IPS-18a (cell line): ENCODE results near the gene DSCAML1.

Source experiments
- H3K27ac ChIP-seq: one replicate; pipeline ENCODE4 v1.5.1; 2013; ENCODE audit warnings: low read length
- H3K27me3 ChIP-seq: one replicate; pipeline ENCODE4 v1.6.1; 2013; ENCODE audit warnings: mild to moderate bottlenecking, low read length; ENCODE audit not compliant: control insufficient read depth, insufficient read depth
- H3K36me3 ChIP-seq: one replicate; pipeline ENCODE4 v1.6.1; 2013; ENCODE audit warnings: low read depth, low read length; ENCODE audit not compliant: control insufficient read depth
- H3K4me1 ChIP-seq: one replicate; pipeline ENCODE4 v1.6.1; 2013; ENCODE audit warnings: low read depth, low read length; ENCODE audit not compliant: control insufficient read depth
- H3K4me3 ChIP-seq: one replicate; pipeline ENCODE4 v1.5.1; 2013; ENCODE audit warnings: low read length
- H3K9ac ChIP-seq: one replicate; pipeline ENCODE4 v1.6.1; 2013; ENCODE audit warnings: mild to moderate bottlenecking, low read length, moderate library complexity
- H3K9me3 ChIP-seq: one replicate; pipeline ENCODE4 v1.6.1; 2013; ENCODE audit warnings: low read depth, low read length; ENCODE audit not compliant: control insufficient read depth

Gene DSCAML1

GRCh38 chr11:117428856-117429229 lies 368.2 kb downstream of the DSCAML1 start:
- Histone ChIP-seq H3K4me3 (no peak overlapping the region), H3K9ac (no peak overlapping the region), H3K4me1 (peaks cover 9% of the 10 kb centered on the region), H3K9me3 (no peaks in the 10 kb centered on the region), H3K27ac (no peak overlapping the region), H3K27me3 (peaks cover 4% of the 10 kb centered on the region), H3K36me3 (no peaks in the 10 kb centered on the region)

GRCh38 chr11:117428186-117428855 lies 368.7 kb downstream of the DSCAML1 start:
- H3K27me3 ChIP-seq: peaks cover 4% of the 10 kb centered on the region
- no peak overlapping the region for H3K4me3 ChIP-seq
- H3K36me3 ChIP-seq: no peaks in the 10 kb centered on the region

GRCh38 chr11:117427356-117427874 lies 369.6 kb downstream of the DSCAML1 start:
- Histone ChIP-seq H3K27me3 (peaks cover 4% of the 10 kb centered on the region), H3K9ac (no peak overlapping the region), H3K4me1 (peaks cover 9% of the 10 kb centered on the region), H3K36me3 (no peaks in the 10 kb centered on the region), H3K4me3 (no peak overlapping the region), H3K27ac (no peak overlapping the region), H3K9me3 (no peaks in the 10 kb centered on the region)

More at GRCh38 chr11:117428186-117428855, 368.7 kb downstream of the DSCAML1 start:
- no peaks in the 10 kb centered on the region for H3K9me3 ChIP-seq
- no peak overlapping the region for H3K9ac ChIP-seq
- peaks cover 9% of the 10 kb centered on the region for H3K4me1 ChIP-seq
- H3K27ac ChIP-seq: no peak overlapping the region

GRCh38 chr11:117426941-117427340 lies 370.1 kb downstream of the DSCAML1 start:
- H3K9me3 ChIP-seq: no peaks in the 10 kb centered on the region
- H3K4me3 ChIP-seq: no peak overlapping the region
- no peak overlapping the region for H3K9ac ChIP-seq
- peaks cover 9% of the 10 kb centered on the region for H3K4me1 ChIP-seq
- H3K36me3 ChIP-seq: no peaks in the 10 kb centered on the region
- H3K27me3 ChIP-seq: peaks cover 4% of the 10 kb centered on the region
- H3K27ac ChIP-seq: no peak overlapping the region

DNA sequence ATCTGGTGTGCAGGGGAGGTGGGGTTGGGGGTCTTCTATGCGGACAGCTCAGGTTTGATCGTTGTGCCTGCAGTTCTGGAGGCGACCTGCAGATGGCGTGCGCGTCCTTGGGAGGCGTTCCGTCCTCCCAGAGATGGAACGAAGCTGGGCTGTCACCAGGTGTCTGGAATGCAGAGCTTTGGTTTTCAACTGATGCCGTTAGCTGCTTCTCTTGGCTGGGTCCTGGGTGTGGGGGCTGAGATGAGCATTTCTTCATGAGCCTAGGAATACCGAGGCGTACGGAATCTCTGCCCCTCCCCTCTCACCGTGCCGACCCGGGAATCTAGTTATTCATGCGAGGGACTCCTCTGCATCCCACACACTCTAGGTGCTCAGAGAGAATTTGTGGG lies 370.7 kb downstream of the DSCAML1 start:
- no peaks in the 10 kb centered on the region for H3K9me3 ChIP-seq
- no peaks in the 10 kb centered on the region for H3K36me3 ChIP-seq
- peaks cover 4% of the 10 kb centered on the region for H3K27me3 ChIP-seq
- no peak overlapping the region for H3K9ac ChIP-seq
- H3K4me3 ChIP-seq: no peak overlapping the region
- peaks cover 9% of the 10 kb centered on the region for H3K4me1 ChIP-seq
- H3K27ac ChIP-seq: no peak overlapping the region

GRCh38 chr11:117425679-117426296 lies 371.2 kb downstream of the DSCAML1 start:
- Histone ChIP-seq H3K27me3 (peaks cover 4% of the 10 kb centered on the region), H3K9me3 (no peaks in the 10 kb centered on the region), H3K27ac (no peak overlapping the region), H3K36me3 (no peaks in the 10 kb centered on the region), H3K4me3 (no peak overlapping the region), H3K9ac (no peak overlapping the region), H3K4me1 (peaks cover 9% of the 10 kb centered on the region)

GRCh38 chr11:117424781-117425180 lies 372.2 kb downstream of the DSCAML1 start:
- H3K4me1 ChIP-seq: peaks cover 3% of the 10 kb centered on the region
- H3K4me3 ChIP-seq: no peak overlapping the region
- H3K27ac ChIP-seq: no peak overlapping the region
- H3K36me3 ChIP-seq: no peaks in the 10 kb centered on the region
- H3K9me3 ChIP-seq: no peaks in the 10 kb centered on the region
- H3K9ac ChIP-seq: no peak overlapping the region
- H3K27me3 ChIP-seq: peaks cover 4% of the 10 kb centered on the region

GRCh38 chr11:117423046-117423575 lies 373.9 kb downstream of the DSCAML1 start:
- H3K27ac ChIP-seq: no peak overlapping the region
- H3K4me3 ChIP-seq: no peak overlapping the region
- H3K27me3 ChIP-seq: peaks cover 4% of the 10 kb centered on the region
- H3K36me3 ChIP-seq: no peaks in the 10 kb centered on the region
- no peaks in the 10 kb centered on the region for H3K9me3 ChIP-seq
- H3K4me1 ChIP-seq: no peaks in the 10 kb centered on the region
- H3K9ac ChIP-seq: no peak overlapping the region

DNA sequence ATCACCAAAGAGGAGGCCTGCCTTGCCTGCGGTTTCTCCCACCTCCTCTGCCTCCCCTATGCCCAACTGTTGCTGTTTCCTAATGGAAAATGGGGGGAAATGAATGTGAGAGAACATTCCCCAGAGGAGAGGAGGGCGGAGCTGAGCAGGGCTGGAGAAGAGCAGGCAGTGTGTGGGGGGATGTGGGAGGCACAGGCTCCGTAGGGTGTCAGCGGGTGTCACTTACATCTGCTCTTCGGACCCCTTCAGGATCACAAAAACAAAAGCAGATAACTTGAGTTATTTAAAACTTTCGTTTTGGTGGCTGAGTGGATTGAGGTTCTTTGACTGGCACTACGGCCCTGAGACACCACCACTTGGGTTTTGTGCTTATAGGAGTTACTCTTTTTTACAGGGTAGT lies 375.5 kb downstream of the DSCAML1 start:
- Histone ChIP-seq H3K36me3 (no peaks in the 10 kb centered on the region), H3K27me3 (peaks cover 4% of the 10 kb centered on the region), H3K27ac (no peak overlapping the region), H3K9ac (no peak overlapping the region), H3K9me3 (no peaks in the 10 kb centered on the region), H3K4me1 (no peaks in the 10 kb centered on the region), H3K4me3 (no peak overlapping the region)

GRCh38 chr11:117421041-117421440 lies 376.0 kb downstream of the DSCAML1 start:
- Histone ChIP-seq H3K4me1 (no peaks in the 10 kb centered on the region), H3K4me3 (no peak overlapping the region), H3K36me3 (no peaks in the 10 kb centered on the region), H3K27ac (no peak overlapping the region), H3K27me3 (peaks cover 4% of the 10 kb centered on the region), H3K9ac (no peak overlapping the region), H3K9me3 (no peaks in the 10 kb centered on the region)

- Histone ChIP-seq H3K36me3 (no peaks in the 10 kb centered on the region), H3K9ac (no peak overlapping the region), H3K27ac (no peak overlapping the region), H3K4me3 (no peak overlapping the region), H3K9me3 (no peaks in the 10 kb centered on the region), H3K27me3 (no peaks in the 10 kb centered on the region), H3K4me1 (no peaks in the 10 kb centered on the region)
Measured at GRCh38 chr11:117420598-117420997, 376.4 kb downstream of the DSCAML1 start.

GRCh38 chr11:117420143-117420485 lies 376.9 kb downstream of the DSCAML1 start:
- no peaks in the 10 kb centered on the region for H3K4me1 ChIP-seq
- H3K27me3 ChIP-seq: no peaks in the 10 kb centered on the region
- no peaks in the 10 kb centered on the region for H3K36me3 ChIP-seq
- no peaks in the 10 kb centered on the region for H3K9me3 ChIP-seq
- H3K9ac ChIP-seq: no peak overlapping the region
- H3K4me3 ChIP-seq: no peak overlapping the region
- no peak overlapping the region for H3K27ac ChIP-seq
